ENCODE measurements around the gene MYCL.

- no peak for TF ChIP-seq CTCF (IDR thresholded peaks at IDR 0.05 in 8 of 11, conservative IDR thresholded peaks at IDR 0.05 in 3 of 11)
- TF ChIP-seq POLR2A (IDR thresholded peaks at IDR 0.05) = no peak
These were observed 6.7 kb downstream of the MYCL start for GRCh38 chr1:39894884-39895495.

Measured in spleen (tissue), 7 donors.